ENCODE results near the gene PPP1R14D.

- TF ChIP-seq CTCF (conservative IDR thresholded peaks at IDR 0.05; ENCODE audit: low read depth in 2 of 2) (no peak), ZNF114 (CRISPR knock-in tag; IDR thresholded peaks at IDR 0.05) (no peak), EZH2 (IDR thresholded peaks at IDR 0.05; ENCODE audit: low read depth, unreplicated experiment) (no peak), EZH2phosphoT487 (IDR thresholded peaks at IDR 0.05; ENCODE audit: unreplicated experiment) (no peak), POLR2AphosphoS5 (IDR thresholded peaks at IDR 0.05; ENCODE audit: low read depth) (no peak), ZNF462 (CRISPR knock-in tag; IDR thresholded peaks at IDR 0.05) (no peak), REST (IDR thresholded peaks at IDR 0.05; ENCODE audit: unreplicated experiment) (no peak), JUNB (IDR thresholded peaks at IDR 0.05; ENCODE audit: unreplicated experiment) (no peak), ETS1 (IDR thresholded peaks at IDR 0.05) (no peak)
These were observed 35.1 kb downstream of the PPP1R14D start for GRCh38 chr15:40793216-40793989.

All from GM23338 (cell line).